Urothelium cell line (cell line): Measurements from ENCODE around the gene C17orf100.
A peak's percentile ranks its signal among the peaks of the same experiment; 100 is the strongest.

ENCODE experiments used
- DNase-seq: peaks from one replicate; pipeline ENCODE4 v3.0.0; 2011; ENCODE audit warnings: low spot score, mixed read lengths
- FAIRE-seq: peaks from 2 replicates; lab custom pipeline; 2011; peaks lifted over from hg19 to GRCh38; lab: Jason Lieb, UNC

C17orf100 gene

DNA sequence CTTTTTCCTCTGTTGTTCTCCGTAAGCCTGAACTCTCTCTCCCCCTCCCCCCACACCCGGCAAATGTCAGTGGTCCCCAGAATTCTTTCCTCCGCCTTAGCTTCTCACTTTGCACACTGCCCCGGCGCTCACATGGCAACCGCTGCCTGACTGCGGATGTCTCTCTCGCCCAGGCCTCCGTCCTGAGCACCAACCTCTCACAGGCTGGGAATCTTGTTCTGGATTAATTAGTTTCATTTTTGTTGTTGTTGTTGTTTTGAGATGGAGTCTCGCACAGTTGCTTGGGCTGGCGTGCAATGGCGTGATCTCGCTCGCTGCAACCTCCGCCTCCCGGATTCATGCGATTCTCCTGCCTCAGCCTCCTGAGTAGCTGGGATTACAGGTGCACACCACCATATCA lies 16.7 kb downstream of the C17orf100 start:
- FAIRE-seq (no peak), DNase-seq (no peak)

DNA sequence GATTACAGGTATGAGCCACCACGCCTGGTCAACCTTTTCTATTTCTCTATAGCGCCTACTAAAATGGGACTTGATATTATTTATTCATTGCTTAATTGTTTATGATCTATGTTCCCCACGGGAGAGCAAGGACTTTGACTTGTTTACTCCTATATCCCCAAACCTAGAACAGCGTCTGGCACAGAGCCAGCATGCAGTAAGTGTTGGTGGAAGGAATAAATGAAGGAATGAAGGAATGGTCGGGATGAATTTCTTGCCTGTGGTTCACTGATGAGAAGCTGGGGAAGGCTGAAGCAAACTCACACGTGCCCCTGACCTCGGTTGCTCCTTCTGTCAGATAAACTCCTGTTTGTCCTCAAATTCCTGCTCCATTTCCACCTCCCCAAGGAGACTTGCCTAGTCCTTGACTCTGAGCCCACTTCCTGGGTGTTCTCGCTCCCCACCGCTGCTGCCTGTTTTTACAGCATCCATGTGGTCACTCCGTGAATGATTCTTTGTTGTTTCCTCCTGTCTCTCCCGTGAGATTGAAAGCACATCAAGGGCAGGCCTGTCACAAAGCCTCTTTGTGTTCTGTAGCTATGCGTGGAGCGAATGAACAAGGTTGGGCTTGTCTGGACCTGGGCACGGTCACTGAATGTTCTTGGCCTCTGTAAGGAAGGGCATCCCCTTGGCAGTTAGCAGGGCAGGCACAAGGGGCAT lies 17.3 kb downstream of the C17orf100 start:
- FAIRE-seq (no peak), DNase-seq (no peak)

DNA sequence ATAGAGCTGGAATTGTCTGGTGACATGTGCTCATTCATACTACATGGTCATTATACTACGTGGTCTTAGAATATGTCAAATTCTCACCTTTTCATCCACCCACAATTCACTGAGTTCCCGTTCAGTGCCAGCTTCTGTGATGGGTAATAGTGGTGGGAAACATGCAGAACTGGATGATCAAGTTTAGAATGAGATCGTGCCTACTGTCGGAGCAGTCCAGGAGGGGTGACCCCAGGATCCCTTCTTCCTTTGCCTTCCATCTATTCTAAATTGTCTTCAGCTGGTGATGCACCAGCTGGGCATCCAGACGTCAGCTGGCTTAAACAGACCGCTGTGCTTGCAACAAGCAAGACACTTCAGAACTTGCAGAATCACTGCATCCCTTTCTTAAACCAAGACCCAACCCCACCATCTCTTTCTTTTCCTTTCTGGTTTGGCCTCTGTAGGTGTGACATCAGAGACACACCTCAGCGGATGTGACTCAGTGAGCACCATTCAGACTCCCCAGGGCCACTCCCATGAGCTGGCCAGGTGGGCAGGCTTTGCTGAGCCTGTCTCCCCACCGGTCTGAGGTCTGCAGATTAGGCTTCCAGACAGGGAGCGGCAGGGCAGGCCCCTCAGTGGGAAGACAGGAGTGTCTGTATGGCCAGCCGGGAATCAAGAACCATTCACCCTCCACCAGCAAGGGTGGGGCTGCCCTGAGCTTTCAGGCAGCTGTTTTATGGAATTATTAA lies 18.1 kb downstream of the C17orf100 start:
- DNase-seq (peak; percentile 54), FAIRE-seq (no peak)

DNA sequence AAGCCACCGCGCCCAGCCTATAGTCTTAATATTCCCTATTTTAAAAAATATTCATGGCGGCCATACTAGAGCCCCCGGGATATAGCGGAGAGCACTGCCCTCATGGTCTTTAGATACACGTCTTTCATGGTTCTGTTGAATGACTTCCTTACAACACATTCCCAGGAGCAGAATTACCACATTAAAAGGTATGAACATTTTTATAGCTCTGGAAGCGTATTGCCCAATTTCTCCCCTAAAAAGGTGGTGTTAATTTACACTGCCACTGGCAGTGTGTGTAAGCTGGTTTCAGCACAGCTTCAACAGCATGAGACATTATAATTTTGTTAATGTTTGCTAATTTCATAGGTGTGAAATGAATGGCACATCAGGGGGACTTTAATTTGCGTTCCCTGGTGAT lies 19.0 kb downstream of the C17orf100 start:
- FAIRE-seq, result no peak
- no peak for DNase-seq

DNA sequence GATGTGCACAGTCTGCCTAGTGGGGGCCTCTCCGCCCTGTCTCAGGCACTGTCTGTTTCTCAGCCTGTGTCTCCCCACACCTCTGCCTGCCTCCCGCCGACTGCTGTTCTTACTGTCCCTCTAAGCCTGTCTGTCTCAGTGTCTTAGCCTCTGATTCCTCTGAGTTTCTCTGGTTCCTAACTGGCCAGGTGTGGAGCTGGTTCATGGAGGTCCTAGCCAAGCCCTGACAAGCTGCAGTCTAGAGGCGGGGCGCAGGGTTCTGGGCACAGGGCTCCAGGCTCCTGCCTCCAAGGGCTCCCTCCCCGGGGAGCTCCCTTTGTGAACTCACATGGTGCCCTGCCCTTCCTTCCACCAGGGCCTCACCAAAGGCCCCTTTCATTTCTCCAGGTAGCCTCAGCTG lies 19.4 kb downstream of the C17orf100 start:
- FAIRE-seq (no peak), DNase-seq (no peak)

GRCh38 chr17:6671431-6671830 lies 19.9 kb downstream of the C17orf100 start:
- FAIRE-seq, result no peak
- no peak for DNase-seq

DNA sequence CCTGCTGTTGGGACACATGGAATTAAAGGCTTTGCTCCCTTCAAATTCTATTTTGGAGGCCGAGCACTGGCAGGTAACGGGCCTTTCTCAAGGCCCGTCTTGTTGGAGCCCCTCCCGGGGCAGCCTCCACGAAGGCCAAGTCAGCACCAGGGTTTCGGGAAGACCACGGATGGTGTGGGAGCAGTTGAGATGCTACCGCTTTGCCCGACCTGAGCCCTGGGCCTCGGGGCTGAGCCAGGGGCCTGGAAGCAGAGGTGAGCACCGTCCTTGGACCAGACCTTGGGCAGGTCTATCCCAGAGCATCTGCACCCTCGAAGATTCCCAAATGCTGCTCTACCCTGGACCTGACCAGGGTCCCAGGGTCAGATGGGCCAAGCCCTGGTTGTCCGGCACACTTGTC lies 23.0 kb downstream of the C17orf100 start:
- no peak for FAIRE-seq
- DNase-seq, result no peak

DNA sequence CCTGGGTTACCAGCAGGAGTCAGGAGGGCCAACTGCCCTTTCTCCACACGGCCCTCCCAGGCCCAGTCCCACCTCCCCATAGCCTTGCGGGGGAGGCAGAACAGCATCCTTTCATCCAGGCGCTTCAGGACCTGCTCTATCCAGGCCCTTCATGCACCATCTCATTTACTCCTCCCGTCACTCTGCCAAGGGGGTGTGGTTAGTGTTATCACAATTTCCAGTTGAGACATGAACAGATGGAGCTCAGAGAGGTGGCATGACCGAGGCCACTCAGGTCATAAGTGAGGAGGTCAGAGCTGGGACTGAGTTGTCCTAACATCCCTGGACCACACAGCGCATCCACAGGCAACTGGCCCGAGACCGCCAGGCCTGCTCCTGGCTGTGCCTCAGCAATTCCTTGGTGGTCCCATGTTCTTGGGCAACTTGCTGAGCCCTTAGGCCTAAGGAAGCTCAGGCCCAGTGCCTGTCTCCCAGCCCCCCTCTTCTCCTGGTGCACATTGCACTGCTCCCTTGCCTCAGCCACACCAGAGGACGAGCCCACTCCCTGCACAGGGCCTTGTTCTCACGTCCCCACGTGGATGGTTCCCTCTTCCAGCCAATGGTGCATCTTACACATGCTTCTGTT lies 23.8 kb downstream of the C17orf100 start:
- DNase-seq, result no peak
- FAIRE-seq, result no peak

GRCh38 chr17:6676802-6677157 lies 25.2 kb downstream of the C17orf100 start:
- FAIRE-seq (no peak), DNase-seq (no peak)

GRCh38 chr17:6677158-6677831 lies 25.7 kb downstream of the C17orf100 start:
- FAIRE-seq (no peak), DNase-seq (peak; percentile 32)

DNA sequence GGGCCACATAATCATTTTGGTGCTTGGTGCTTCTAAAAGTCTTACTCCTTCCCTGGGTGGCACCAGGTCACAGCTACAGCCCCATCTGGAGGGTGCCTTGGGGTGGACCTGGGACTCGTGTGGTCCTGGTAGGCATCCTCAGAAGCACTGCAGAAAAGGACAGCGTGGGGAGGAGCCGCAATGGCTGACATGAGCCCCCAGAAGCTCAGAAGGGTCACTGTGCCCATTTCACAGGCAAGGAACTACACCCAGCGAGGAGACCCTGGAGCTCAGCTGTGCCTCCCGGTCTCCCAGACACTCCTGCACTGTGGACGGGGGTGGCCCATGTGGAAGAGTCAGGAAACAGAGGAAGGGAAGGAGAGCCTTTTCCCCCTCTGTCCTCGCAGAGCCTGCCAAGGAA lies 26.4 kb downstream of the C17orf100 start:
- no peak for DNase-seq
- no peak for FAIRE-seq

GRCh38 chr17:6679241-6679640 lies 27.7 kb downstream of the C17orf100 start:
- DNase-seq (no peak), FAIRE-seq (no peak)

DNA sequence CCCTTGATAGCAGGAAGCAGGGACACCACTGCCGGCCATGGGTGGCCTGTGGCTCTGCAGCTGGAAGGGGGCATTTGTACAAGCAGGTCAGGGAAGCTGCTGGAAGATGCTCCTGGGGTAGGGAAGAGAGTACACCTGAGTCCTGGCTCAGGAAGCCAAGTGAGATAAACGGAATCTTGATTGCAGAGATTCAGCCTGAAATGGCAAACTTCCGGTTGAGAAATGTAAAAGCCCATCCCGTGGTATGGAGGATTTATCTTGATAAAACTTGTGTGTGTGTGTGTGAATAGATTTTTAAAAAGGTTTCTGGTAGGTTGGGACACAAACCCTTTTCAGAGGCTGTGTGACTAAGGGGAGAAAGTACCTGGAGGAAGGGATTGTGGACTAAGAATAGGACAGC lies 29.6 kb downstream of the C17orf100 start:
- DNase-seq (no peak), FAIRE-seq (no peak)

DNA sequence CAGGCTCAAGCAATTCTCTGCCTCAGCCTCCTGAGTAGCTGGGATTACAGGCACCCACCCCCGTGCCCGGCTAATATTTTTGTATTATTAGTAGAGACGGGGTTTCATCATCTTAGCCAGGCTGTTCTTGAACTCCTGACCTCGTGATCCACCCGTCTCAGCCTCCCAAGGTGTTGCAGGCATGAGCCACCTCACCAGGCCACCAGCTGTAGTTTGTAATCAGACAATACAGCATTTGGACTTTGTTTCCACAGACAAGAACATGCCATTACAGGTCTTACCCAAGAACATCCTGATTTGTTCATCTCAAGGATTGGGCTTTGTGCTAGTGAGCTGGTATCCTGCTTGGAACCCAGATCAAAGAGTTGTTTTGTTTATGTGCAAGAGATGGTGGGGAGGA lies 30.1 kb downstream of the C17orf100 start:
- FAIRE-seq (no peak), DNase-seq (no peak)

DNA sequence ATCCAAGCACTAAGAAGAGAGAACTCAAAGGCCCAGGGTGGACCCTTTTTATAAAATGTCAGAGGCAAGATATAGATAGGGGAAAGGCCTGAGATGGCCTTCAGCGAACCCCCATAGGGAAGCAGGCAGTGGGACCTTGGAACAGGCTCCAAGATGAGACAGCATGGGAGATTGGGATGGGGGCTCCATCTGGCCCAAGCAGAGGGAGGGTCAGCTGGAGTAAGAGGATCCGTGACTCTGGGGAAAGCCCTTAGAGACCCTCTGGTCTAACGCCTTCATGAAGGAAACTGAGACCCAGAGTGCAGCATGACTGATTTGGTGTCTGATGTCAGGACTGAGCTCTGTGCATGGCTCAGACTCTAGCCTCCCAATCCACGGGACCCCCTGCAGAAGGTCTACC lies 30.8 kb downstream of the C17orf100 start:
- DNase-seq (no peak), FAIRE-seq (no peak)

GRCh38 chr17:6683081-6683684 lies 31.6 kb downstream of the C17orf100 start:
- FAIRE-seq (no peak), DNase-seq (no peak)

GRCh38 chr17:6683730-6684459 lies 32.3 kb downstream of the C17orf100 start:
- FAIRE-seq, result no peak
- no peak for DNase-seq

DNA sequence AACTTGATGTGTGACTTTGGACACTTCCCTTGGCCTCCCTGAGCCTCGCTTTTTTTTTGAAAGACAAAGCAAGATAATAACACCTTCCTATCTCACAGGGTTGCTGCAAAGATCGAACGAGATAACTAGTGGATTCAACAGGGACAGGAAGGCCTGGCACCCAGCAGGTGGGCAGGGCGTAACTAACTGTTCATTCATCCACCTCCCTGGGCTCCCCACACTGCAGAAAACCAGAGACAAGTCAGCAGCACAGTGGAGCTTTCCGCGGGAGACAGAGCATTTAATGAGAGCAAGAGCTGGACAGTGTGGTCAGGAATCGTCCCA lies 32.9 kb downstream of the C17orf100 start:
- DNase-seq (no peak), FAIRE-seq (no peak)

DNA sequence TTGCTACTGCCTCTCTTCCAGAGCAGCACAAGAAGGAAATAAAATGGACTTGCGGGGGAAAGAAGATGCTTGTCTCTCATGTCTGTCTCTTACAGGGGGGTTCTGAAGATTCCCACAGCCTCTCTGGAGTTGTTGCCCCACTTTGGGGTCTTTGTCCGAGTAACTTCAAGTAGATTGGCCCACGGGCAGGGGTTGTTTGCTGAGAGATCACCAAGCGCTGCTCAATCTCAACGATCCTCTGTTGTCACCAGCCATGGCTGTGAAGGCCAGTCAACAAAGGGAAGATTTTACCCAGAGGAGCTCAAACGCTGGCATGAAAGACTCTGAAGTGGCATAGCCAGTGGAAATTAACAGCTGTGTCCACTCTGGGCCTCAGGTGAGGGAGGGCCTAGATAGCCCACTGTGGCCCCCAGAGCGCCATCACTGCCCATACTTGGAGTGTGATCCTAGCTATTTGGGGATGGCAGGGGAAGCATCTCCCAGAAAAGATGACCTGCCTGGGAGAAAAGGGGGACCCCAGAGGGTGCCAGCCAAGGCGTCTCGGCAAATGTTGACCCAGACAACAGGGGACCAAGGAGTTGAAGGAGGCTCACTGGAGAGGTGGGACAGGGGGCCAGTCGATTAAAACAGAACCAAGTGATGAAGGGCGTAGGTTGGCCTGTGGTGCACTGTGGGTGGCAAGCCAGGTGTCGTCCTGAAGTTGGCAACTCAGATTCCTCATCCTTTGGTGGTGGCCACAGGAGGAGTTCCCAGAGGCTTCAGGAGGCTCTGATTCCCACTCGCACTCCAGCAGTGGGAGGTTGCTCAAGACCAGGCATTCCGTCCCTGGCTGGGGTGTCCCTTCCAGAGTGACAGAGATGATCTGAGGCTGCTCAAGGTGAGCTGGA lies 33.6 kb downstream of the C17orf100 start:
- no peak for DNase-seq
- FAIRE-seq, result no peak

- DNase-seq, result no peak
- no peak for FAIRE-seq
Observed at GRCh38 chr17:6686026-6686425, 34.5 kb downstream of the C17orf100 start.
